DMS53 (cell line): ENCODE measurements around the gene KCNT1.
A peak's percentile ranks its signal among the peaks of the same experiment; 100 is the strongest.

Experiments
- DNase-seq: peaks from one replicate; lab custom pipeline; 2025; lab: John Stamatoyannopoulos, UW

KCNT1 gene

GRCh38 chr9:135768516-135769218, 66.7 kb downstream of the KCNT1 start:
- DNase-seq, result no peak

- peak; percentile 85 for DNase-seq
Observed at GRCh38 chr9:135769489-135770202, 67.7 kb downstream of the KCNT1 start.

- DNase-seq, result peak; percentile 90
Observed at GRCh38 chr9:135770203-135770535, 68.2 kb downstream of the KCNT1 start.

- DNase-seq, result peak; percentile 46
Observed at GRCh38 chr9:135770771-135771170, 68.8 kb downstream of the KCNT1 start.

GRCh38 chr9:135771401-135772051, 69.5 kb downstream of the KCNT1 start:
- no peak for DNase-seq

GRCh38 chr9:135772056-135772646, 70.2 kb downstream of the KCNT1 start:
- DNase-seq, result no peak

GRCh38 chr9:135772702-135773493, 70.9 kb downstream of the KCNT1 start:
- DNase-seq, result no peak

GRCh38 chr9:135773530-135774238, 71.7 kb downstream of the KCNT1 start:
- no peak for DNase-seq

GRCh38 chr9:135774239-135774747, 72.3 kb downstream of the KCNT1 start:
- DNase-seq, result no peak

GRCh38 chr9:135774794-135775525, 73.0 kb downstream of the KCNT1 start:
- DNase-seq, result no peak

GRCh38 chr9:135775911-135776310, 73.9 kb downstream of the KCNT1 start:
- no peak for DNase-seq

- no peak for DNase-seq
Observed at GRCh38 chr9:135776893-135777622, 75.1 kb downstream of the KCNT1 start.

- DNase-seq, result no peak
Observed at GRCh38 chr9:135777623-135778177, 75.7 kb downstream of the KCNT1 start.

- no peak for DNase-seq
Observed at GRCh38 chr9:135778421-135778820, 76.4 kb downstream of the KCNT1 start.

GRCh38 chr9:135779571-135779970, 77.6 kb downstream of the KCNT1 start:
- no peak for DNase-seq

GRCh38 chr9:135780086-135780485, 78.1 kb downstream of the KCNT1 start:
- DNase-seq, result no peak

- no peak for DNase-seq
Observed at GRCh38 chr9:135780626-135781025, 78.6 kb downstream of the KCNT1 start.

- no peak for DNase-seq
Observed at GRCh38 chr9:135782946-135783345, 81.0 kb downstream of the KCNT1 start.

GRCh38 chr9:135783540-135784245, 81.7 kb downstream of the KCNT1 start:
- no peak for DNase-seq
